Uterus (tissue), 4 donors: ENCODE results near the gene STARD10. TPM values are rescaled to one million over a fixed set of nuclear protein-coding genes. Genes with fewer than 3 reads are reported as not detected.
A peak's percentile ranks its signal among the peaks of the same experiment; 100 is the strongest.

ENCODE experiments used
- DNase-seq, 2 donors: peaks; one replicate each; pipeline ENCODE4 v3.0.0-alpha.2; 2019 to 2020
- H3K27ac ChIP-seq, 2 donors: fragments of 200-600 bp; sonication (generic); 1 replicate in 1 of 2; 2 replicates in 1 of 2; pipeline ENCODE4 v1.5.1; 2016 to 2018
- H3K27me3 ChIP-seq, 2 donors: fragments of 200-600 bp; sonication (generic); one replicate each; pipeline ENCODE4 v1.5.1; 2018 to 2019; ENCODE audit warnings: control low read depth in 1 of 2
- H3K36me3 ChIP-seq, 2 donors: fragments of 200-600 bp; sonication (generic); one replicate each; pipeline ENCODE4 v1.5.1; 2019; ENCODE audit warnings: control low read depth in 1 of 2
- H3K4me1 ChIP-seq, 2 donors: fragments of 200-600 bp; sonication (generic); one replicate each; pipeline ENCODE4 v1.5.1; 2018 to 2019; ENCODE audit warnings: control low read depth in 1 of 2
- H3K4me3 ChIP-seq, 2 donors: fragments of 200-600 bp; sonication (generic); 1 replicate in 1 of 2; 2 replicates in 1 of 2; pipeline ENCODE4 v1.5.1; 2018 to 2019; ENCODE audit warnings: mild to moderate bottlenecking in 1 of 2
- H3K9me3 ChIP-seq, 2 donors: fragments of 200-600 bp; sonication (generic); one replicate each; pipeline ENCODE4 v1.5.1; 2019; ENCODE audit warnings: control low read depth in 1 of 2
- CTCF ChIP-seq, 4 experiments: fragments of 200-600 bp in 2 of 4; fragments of 450-650 bp in 2 of 4; sonication (generic) in 2 of 4; IDR thresholded peaks; one replicate each; pipeline ENCODE4 v1.5.1; 2016 to 2019; ENCODE audit warnings: antibody characterized with exemption in 4 of 4, mild to moderate bottlenecking in 2 of 4, moderate library complexity in 1 of 4
- POLR2A ChIP-seq, 2 donors: fragments of 450-650 bp; IDR thresholded peaks; one replicate each; pipeline ENCODE4 v1.6.1; 2016; ENCODE audit warnings: antibody characterized with exemption in 2 of 2, mild to moderate bottlenecking in 1 of 2, moderate library complexity in 1 of 2
- intact Hi-C: fragments of 100-400 bp; cut with DNase I; formaldehyde crosslinking; loops from one replicate; pipeline ENCODE4 v1.15.1; 2023; ENCODE audit warnings: low total_unique reads
- total RNA-seq, 4 donors: library from RNA; depleted of rRNA in 3 of 4; stranded (reverse); fragments of >200 nt in 3 of 4; gene quantifications; one replicate each; pipeline versions ENCODE4 v1.1.0 to v1.2.4, GENCODE V29; 2014 to 2023
- donor health status: DM: yes; HTN: yes; CAD: no.

STARD10 gene
- total RNA-seq, 4 donors from 2014 or later: 19.1 to 85.3 (median 53.0) TPM

GRCh38 chr11:72719144-72719543 is 74.7 kb downstream of the STARD10 start:
- no peak overlapping the region for H3K27ac ChIP-seq

GRCh38 chr11:72718101-72718501 is 75.7 kb downstream of the STARD10 start:
- Histone ChIP-seq H3K36me3 (no peaks in the 10 kb centered on the region), H3K27ac (no peak overlapping the region), H3K27me3 (no peaks in the 10 kb centered on the region), H3K4me1 (peaks cover 0 to 3% of the 10 kb centered on the region in 2 donors), H3K9me3 (no peaks in the 10 kb centered on the region), H3K4me3 (no peak overlapping the region)
- intact Hi-C loops: no loop called here
- TF ChIP-seq POLR2A (IDR thresholded peaks at IDR 0.05): no peak
- no peak for TF ChIP-seq CTCF (IDR thresholded peaks at IDR 0.05)
- no peak for DNase-seq

More at GRCh38 chr11:72719144-72719543, 74.7 kb downstream of the STARD10 start:
- no peak for TF ChIP-seq POLR2A (IDR thresholded peaks at IDR 0.05)
- TF ChIP-seq CTCF (IDR thresholded peaks at IDR 0.05): no peak
- peaks cover 0 to 3% of the 10 kb centered on the region in 2 donors for H3K4me1 ChIP-seq
- no peak for DNase-seq
- no peaks in the 10 kb centered on the region for H3K36me3 ChIP-seq
- no peaks in the 10 kb centered on the region for H3K27me3 ChIP-seq
- H3K4me3 ChIP-seq: no peak overlapping the region
- intact Hi-C loops: no loop called here
- H3K9me3 ChIP-seq: no peaks in the 10 kb centered on the region

GRCh38 chr11:72716788-72717435 is 76.9 kb downstream of the STARD10 start:
- no peaks in the 10 kb centered on the region for H3K4me1 ChIP-seq
- no peaks in the 10 kb centered on the region for H3K36me3 ChIP-seq
- H3K27me3 ChIP-seq: no peaks in the 10 kb centered on the region
- intact Hi-C loops: no loop called here
- no peak for DNase-seq
- no peak overlapping the region for H3K4me3 ChIP-seq
- no peak overlapping the region for H3K27ac ChIP-seq
- H3K9me3 ChIP-seq: no peaks in the 10 kb centered on the region
- TF ChIP-seq CTCF (IDR thresholded peaks at IDR 0.05): no peak
- TF ChIP-seq POLR2A (IDR thresholded peaks at IDR 0.05): no peak

GRCh38 chr11:72716290-72716689 is 77.6 kb downstream of the STARD10 start:
- H3K27ac ChIP-seq: no peak overlapping the region
- H3K9me3 ChIP-seq: no peaks in the 10 kb centered on the region
- no peak overlapping the region for H3K4me3 ChIP-seq
- no peaks in the 10 kb centered on the region for H3K4me1 ChIP-seq
- DNase-seq: no peak
- no peaks in the 10 kb centered on the region for H3K36me3 ChIP-seq
- TF ChIP-seq POLR2A (IDR thresholded peaks at IDR 0.05) (no peak), CTCF (IDR thresholded peaks at IDR 0.05) (no peak)
- intact Hi-C loops: no loop called here
- no peaks in the 10 kb centered on the region for H3K27me3 ChIP-seq

- Histone ChIP-seq H3K27ac (peak overlapping the region in 1 of 2 donors; percentile 38), H3K9me3 (no peaks in the 10 kb centered on the region), H3K4me1 (no peaks in the 10 kb centered on the region), H3K4me3 (no peak overlapping the region), H3K27me3 (no peaks in the 10 kb centered on the region), H3K36me3 (no peaks in the 10 kb centered on the region)
- intact Hi-C loops: no loop called here
- no peak for TF ChIP-seq CTCF (IDR thresholded peaks at IDR 0.05)
- TF ChIP-seq POLR2A (IDR thresholded peaks at IDR 0.05): no peak
- no peak for DNase-seq
Measured at GRCh38 chr11:72712841-72713240, 81.0 kb downstream of the STARD10 start.
